ENCODE results near the gene CPPED1.

The CPPED1 gene

GRCh38 chr16:12613992-12614661, 189.6 kb downstream of the CPPED1 start:
- CTCF ChIA-PET = no interaction called here
- Histone ChIP-seq H3K4me1 (ENCODE audit: control insufficient read depth, insufficient read depth, low read length) (no peaks in the 10 kb centered on the region), H3K27ac (ENCODE audit: extremely low read depth, low read depth, low read length) (no peak overlapping the region)

GRCh38 chr16:12613131-12613991, 190.3 kb downstream of the CPPED1 start:
- CTCF ChIA-PET = no interaction called here
- H3K27ac ChIP-seq (ENCODE audit: extremely low read depth, low read depth, low read length) = no peak overlapping the region
- H3K4me1 ChIP-seq (ENCODE audit: control insufficient read depth, insufficient read depth, low read length) = no peaks in the 10 kb centered on the region
- POLR2A ChIA-PET = no interaction called here
- no peak overlapping the region for H3K4me3 ChIP-seq (ENCODE audit: low read depth, low read length)
- no peaks in the 10 kb centered on the region for H3K9me3 ChIP-seq (ENCODE audit: control insufficient read depth, insufficient read depth, low read depth, low read length)
- TF ChIP-seq, protein P1, sequence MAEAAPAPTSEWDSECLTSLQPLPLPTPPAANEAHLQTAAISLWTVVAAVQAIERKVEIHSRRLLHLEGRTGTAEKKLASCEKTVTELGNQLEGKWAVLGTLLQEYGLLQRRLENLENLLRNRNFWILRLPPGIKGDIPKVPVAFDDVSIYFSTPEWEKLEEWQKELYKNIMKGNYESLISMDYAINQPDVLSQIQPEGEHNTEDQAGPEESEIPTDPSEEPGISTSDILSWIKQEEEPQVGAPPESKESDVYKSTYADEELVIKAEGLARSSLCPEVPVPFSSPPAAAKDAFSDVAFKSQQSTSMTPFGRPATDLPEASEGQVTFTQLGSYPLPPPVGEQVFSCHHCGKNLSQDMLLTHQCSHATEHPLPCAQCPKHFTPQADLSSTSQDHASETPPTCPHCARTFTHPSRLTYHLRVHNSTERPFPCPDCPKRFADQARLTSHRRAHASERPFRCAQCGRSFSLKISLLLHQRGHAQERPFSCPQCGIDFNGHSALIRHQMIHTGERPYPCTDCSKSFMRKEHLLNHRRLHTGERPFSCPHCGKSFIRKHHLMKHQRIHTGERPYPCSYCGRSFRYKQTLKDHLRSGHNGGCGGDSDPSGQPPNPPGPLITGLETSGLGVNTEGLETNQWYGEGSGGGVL (tag by site-specific recombination; IDR thresholded peaks at IDR 0.05) = peak; percentile 38; the same call in 1 of the 2 replicates
- peak; percentile 61; the same call in 1 of the 2 replicates for TF ChIP-seq HIC1 (tag by site-specific recombination; IDR thresholded peaks at IDR 0.05)
- TF ChIP-seq ZNF610 (tag by site-specific recombination; IDR thresholded peaks at IDR 0.05; ENCODE audit: borderline replicate concordance) = no peak
- TF ChIP-seq ZNF10 (tag by site-specific recombination; IDR thresholded peaks at IDR 0.05) = 0 out of 2 replicates have a peak, but pooled peaks have one; percentile 41
- TF ChIP-seq GFI1B (tag by site-specific recombination; IDR thresholded peaks at IDR 0.05) = no peak
- H3K36me3 ChIP-seq (ENCODE audit: control insufficient read depth in 2 of 2, insufficient read depth in 1 of 2, low read length in 2 of 2) = no peaks in the 10 kb centered on the region

More at GRCh38 chr16:12613992-12614661, 189.6 kb downstream of the CPPED1 start:
- Histone ChIP-seq H3K4me3 (ENCODE audit: low read depth, low read length) (no peak overlapping the region), H3K9me3 (ENCODE audit: control insufficient read depth, insufficient read depth, low read depth, low read length) (no peaks in the 10 kb centered on the region), H3K36me3 (ENCODE audit: control insufficient read depth in 2 of 2, insufficient read depth in 1 of 2, low read length in 2 of 2) (no peaks in the 10 kb centered on the region)
- no peak for TF ChIP-seq ZNF16 (tag by site-specific recombination; IDR thresholded peaks at IDR 0.05; ENCODE audit: low read depth)
- POLR2A ChIA-PET = no interaction called here

- Histone ChIP-seq H3K4me1 (ENCODE audit: control insufficient read depth, insufficient read depth, low read length) (no peaks in the 10 kb centered on the region), H3K27ac (ENCODE audit: extremely low read depth, low read depth, low read length) (no peak overlapping the region), H3K9me3 (ENCODE audit: control insufficient read depth, insufficient read depth, low read depth, low read length) (no peaks in the 10 kb centered on the region), H3K4me3 (ENCODE audit: low read depth, low read length) (no peak overlapping the region), H3K36me3 (ENCODE audit: control insufficient read depth in 2 of 2, insufficient read depth in 1 of 2, low read length in 2 of 2) (no peaks in the 10 kb centered on the region)
- no peak for TF ChIP-seq ZNF510 (tag by site-specific recombination; IDR thresholded peaks at IDR 0.05; ENCODE audit: insufficient replicate concordance)
- no peak for TF ChIP-seq ZNF341 (tag by site-specific recombination; IDR thresholded peaks at IDR 0.05; ENCODE audit: low read depth)
- TF ChIP-seq ZFP3 (tag by site-specific recombination; IDR thresholded peaks at IDR 0.05; ENCODE audit: low read depth) = no peak
- TF ChIP-seq ZNF423 (tag by site-specific recombination; IDR thresholded peaks at IDR 0.05) = no peak
- TF ChIP-seq GFI1B (tag by site-specific recombination; IDR thresholded peaks at IDR 0.05) = no peak
- no peak for TF ChIP-seq GLIS2 (tag by site-specific recombination; IDR thresholded peaks at IDR 0.05)
- no peak for TF ChIP-seq ZNF24 (tag by site-specific recombination; IDR thresholded peaks at IDR 0.05)
- no peak for TF ChIP-seq ZNF670 (tag by site-specific recombination; IDR thresholded peaks at IDR 0.05; ENCODE audit: low read depth)
- no peak for TF ChIP-seq ZFP41 (tag by site-specific recombination; IDR thresholded peaks at IDR 0.05; ENCODE audit: borderline replicate concordance)
- TF ChIP-seq, protein P2, sequence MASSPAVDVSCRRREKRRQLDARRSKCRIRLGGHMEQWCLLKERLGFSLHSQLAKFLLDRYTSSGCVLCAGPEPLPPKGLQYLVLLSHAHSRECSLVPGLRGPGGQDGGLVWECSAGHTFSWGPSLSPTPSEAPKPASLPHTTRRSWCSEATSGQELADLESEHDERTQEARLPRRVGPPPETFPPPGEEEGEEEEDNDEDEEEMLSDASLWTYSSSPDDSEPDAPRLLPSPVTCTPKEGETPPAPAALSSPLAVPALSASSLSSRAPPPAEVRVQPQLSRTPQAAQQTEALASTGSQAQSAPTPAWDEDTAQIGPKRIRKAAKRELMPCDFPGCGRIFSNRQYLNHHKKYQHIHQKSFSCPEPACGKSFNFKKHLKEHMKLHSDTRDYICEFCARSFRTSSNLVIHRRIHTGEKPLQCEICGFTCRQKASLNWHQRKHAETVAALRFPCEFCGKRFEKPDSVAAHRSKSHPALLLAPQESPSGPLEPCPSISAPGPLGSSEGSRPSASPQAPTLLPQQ (tag by site-specific recombination; IDR thresholded peaks at IDR 0.05) = no peak
- TF ChIP-seq, protein P3, sequence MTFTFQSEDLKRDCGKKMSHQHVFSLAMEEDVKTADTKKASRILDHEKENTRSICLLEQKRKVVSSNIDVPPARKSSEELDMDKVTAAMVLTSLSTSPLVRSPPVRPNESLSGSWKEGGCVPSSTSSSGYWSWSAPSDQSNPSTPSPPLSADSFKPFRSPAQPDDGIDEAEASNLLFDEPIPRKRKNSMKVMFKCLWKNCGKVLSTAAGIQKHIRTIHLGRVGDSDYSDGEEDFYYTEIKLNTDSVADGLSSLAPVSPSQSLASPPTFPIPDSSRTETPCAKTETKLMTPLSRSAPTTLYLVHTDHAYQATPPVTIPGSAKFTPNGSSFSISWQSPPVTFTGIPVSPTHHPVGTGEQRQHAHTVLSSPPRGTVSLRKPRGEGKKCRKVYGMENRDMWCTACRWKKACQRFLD (tag by site-specific recombination; IDR thresholded peaks at IDR 0.05) = no peak
- POLR2A ChIA-PET = no interaction called here
- CTCF ChIA-PET = no interaction called here
Measured at GRCh38 chr16:12612598-12613101, 191.0 kb downstream of the CPPED1 start.
